Measurements from ENCODE around the gene RRAS2. TPM values are rescaled to one million over a fixed set of nuclear protein-coding genes. Genes with fewer than 3 reads are reported as not detected.

RRAS2 gene
- total RNA-seq = 113 and 114 TPM in 2 replicates

GRCh38 chr11:14358729-14359439, at the start of gene RRAS2:
Gene RRAS2, minus strand, starts transcription at chr11:14359183. Its CDS starts 313 bp downstream, at chr11:14358870.

Other genes starting within 250 kb of the RRAS2 start
- 145 and 170 TPM in 2 replicates for gene COPB1, start 140.6 kb upstream of the RRAS2 start, total RNA-seq
- gene PSMA1, start 161.2 kb upstream of the RRAS2 start, total RNA-seq = 122 and 124 TPM in 2 replicates